Activated CD4-positive, alpha-beta memory T cell treated with anti-CD3 and anti-CD28 coated beads, Interleukin-2, amount 10 ng/mL, durations not matched to agents 7 days and 5 days (primary cell): ENCODE data around the gene GLS. TPM values are rescaled to one million over a fixed set of nuclear protein-coding genes. Genes with fewer than 3 reads are reported as not detected.
"Not testable (repeated sequence)": the region's sequence is repeated elsewhere in the genome, so short reads cannot be mapped to it uniquely, and the experiment has no call there.

ENCODE experiments used
- CTCF ChIA-PET: fragments of 350-600 bp; sonication (Branson Sonifier 250); formaldehyde crosslinking; loops from one replicate; lab custom pipeline; 2021; ENCODE audit warnings: antibody characterized with exemption, inconsistent platforms; lab: Charles Lee
- POLR2A ChIA-PET: fragments of 350-600 bp; sonication (Branson Sonifier 250); formaldehyde crosslinking; loops from one replicate; lab custom pipeline; 2021; ENCODE audit warnings: antibody characterized with exemption; lab: Charles Lee
- DNase-seq: peaks from one replicate; pipeline ENCODE4 v3.0.0-alpha.2; 2020
- H3K27ac Mint-ChIP-seq: one replicate; pipeline ENCODE4 v1.8.0; 2021; ENCODE audit warnings: mild to moderate bottlenecking, mixed read lengths
- H3K27me3 Mint-ChIP-seq: one replicate; pipeline ENCODE4 v1.8.0; 2021; ENCODE audit warnings: mixed read lengths
- H3K36me3 Mint-ChIP-seq: one replicate; pipeline ENCODE4 v1.8.0; 2021; ENCODE audit warnings: low read depth, mixed read lengths
- H3K4me1 Mint-ChIP-seq: one replicate; pipeline ENCODE4 v1.8.0; 2021; ENCODE audit warnings: mixed read lengths
- H3K4me3 Mint-ChIP-seq: one replicate; pipeline ENCODE4 v1.8.0; 2021; ENCODE audit warnings: mild to moderate bottlenecking, mixed read lengths
- H3K9me3 Mint-ChIP-seq: one replicate; pipeline ENCODE4 v1.8.0; 2021; ENCODE audit warnings: mixed read lengths
- total RNA-seq, 2 experiments: library from RNA; stranded (reverse); gene quantifications; one replicate each; pipeline ENCODE4 v1.2.3, GENCODE V29; 2021

GLS gene
- total RNA-seq, 2 experiments from 2014 or later = 146 to 150 TPM

- ChIA-PET CTCF (interaction anchor here (0.5 to 2.9 kb wide), 6 partner anchors 12 to 167 kb away, joined by 3 to 18 read pairs (median 4); no protein-coding TSS in a partner anchor), POLR2A (interaction anchor here (0.7 to 4.1 kb wide), 8 partner anchors 12 to 164 kb away, joined by 3 to 20 read pairs (median 4); partner anchors contain the start of gene GLS)
- no peak overlapping the region for H3K27ac Mint-ChIP-seq
- peaks cover 12% of the 10 kb centered on the region for H3K4me1 Mint-ChIP-seq
- no peaks in the 10 kb centered on the region for H3K27me3 Mint-ChIP-seq
- H3K4me3 Mint-ChIP-seq = no peak overlapping the region
- H3K9me3 Mint-ChIP-seq = no peaks in the 10 kb centered on the region
- H3K36me3 Mint-ChIP-seq = no peaks in the 10 kb centered on the region
- no peak for DNase-seq
These were observed 67.2 kb downstream of the GLS start for GRCh38 chr2:190947711-190948251.

- Mint-ChIP-seq H3K4me1 (peaks cover 12% of the 10 kb centered on the region), H3K9me3 (no peaks in the 10 kb centered on the region), H3K27me3 (no peaks in the 10 kb centered on the region), H3K4me3 (no peak overlapping the region), H3K27ac (no peak overlapping the region), H3K36me3 (no peaks in the 10 kb centered on the region)
- POLR2A ChIA-PET = interaction anchor here (1.1 to 4.1 kb wide), 3 partner anchors 11 to 98 kb away, joined by 3 to 20 read pairs (median 4); no protein-coding TSS in a partner anchor
- CTCF ChIA-PET = interaction anchor here (0.5 to 2.9 kb wide), 4 partner anchors 11 to 98 kb away, joined by 3 to 18 read pairs (median 4); no protein-coding TSS in a partner anchor
- no peak for DNase-seq
These were observed 68.0 kb downstream of the GLS start for GRCh38 chr2:190948671-190949070.

- peaks cover 12% of the 10 kb centered on the region for H3K4me1 Mint-ChIP-seq
These were observed 70.0 kb downstream of the GLS start for GRCh38 chr2:190950566-190950991.

GRCh38 chr2:190953257-190953656, 72.6 kb downstream of the GLS start:
- H3K4me3 Mint-ChIP-seq = no peak overlapping the region
- no peaks in the 10 kb centered on the region for H3K27me3 Mint-ChIP-seq
- no peak for DNase-seq
- H3K36me3 Mint-ChIP-seq = peaks cover 23% of the 10 kb centered on the region
- H3K9me3 Mint-ChIP-seq = peaks cover 10% of the 10 kb centered on the region
- CTCF ChIA-PET = no interaction called here
- POLR2A ChIA-PET = interaction anchor here (1.5 kb wide), 1 partner anchor 10 kb away, joined by 7 read pairs; no protein-coding TSS in a partner anchor
- H3K4me1 Mint-ChIP-seq = peaks cover 2% of the 10 kb centered on the region
- no peak overlapping the region for H3K27ac Mint-ChIP-seq

More at GRCh38 chr2:190950566-190950991, 70.0 kb downstream of the GLS start:
- no peak for DNase-seq
- Mint-ChIP-seq H3K27me3 (no peaks in the 10 kb centered on the region), H3K27ac (no peak overlapping the region), H3K36me3 (no peaks in the 10 kb centered on the region), H3K4me3 (no peak overlapping the region), H3K9me3 (no peaks in the 10 kb centered on the region)
- POLR2A ChIA-PET = interaction anchor here (1.6 kb wide), 2 partner anchors 11 to 13 kb away, joined by 4 to 6 read pairs; no protein-coding TSS in a partner anchor
- CTCF ChIA-PET = no interaction called here

GRCh38 chr2:190959911-190960788, 79.5 kb downstream of the GLS start:
- H3K36me3 Mint-ChIP-seq = peaks cover 72% of the 10 kb centered on the region
- CTCF ChIA-PET = interaction anchor here (1.3 kb wide), 1 partner anchor 12 kb away, joined by 5 read pairs; no protein-coding TSS in a partner anchor
- peaks cover 16% of the 10 kb centered on the region for H3K4me1 Mint-ChIP-seq
- POLR2A ChIA-PET = interaction anchor here (0.8 to 3.8 kb wide), 3 partner anchors 8 to 24 kb away, joined by 3 to 20 read pairs (median 3); no protein-coding TSS in a partner anchor
- peak overlapping the region; percentile 10 for H3K27ac Mint-ChIP-seq
- DNase-seq = no peak
- H3K4me3 Mint-ChIP-seq = no peak overlapping the region
- no peaks in the 10 kb centered on the region for H3K27me3 Mint-ChIP-seq
- H3K9me3 Mint-ChIP-seq = peaks cover 10% of the 10 kb centered on the region

GRCh38 chr2:190961117-190961516, 80.5 kb downstream of the GLS start:
- not testable (repeated sequence) for H3K9me3 Mint-ChIP-seq, H3K27ac Mint-ChIP-seq, H3K4me3 Mint-ChIP-seq, H3K27me3 Mint-ChIP-seq, DNase-seq
- CTCF ChIA-PET = interaction anchor here (0.6 kb wide), 1 partner anchor 76 kb away, joined by 3 read pairs; no protein-coding TSS in a partner anchor
- POLR2A ChIA-PET = interaction anchor here (1.6 to 3.8 kb wide), 2 partner anchors 14 to 23 kb away, joined by 3 to 20 read pairs; no protein-coding TSS in a partner anchor
- peaks cover 17% of the 10 kb centered on the region for H3K4me1 Mint-ChIP-seq
- H3K36me3 Mint-ChIP-seq = peaks cover 77% of the 10 kb centered on the region

GRCh38 chr2:190961918-190962487, 81.4 kb downstream of the GLS start:
- ChIA-PET CTCF (no interaction called here), POLR2A (interaction anchor here (2.0 to 3.8 kb wide), 3 partner anchors 11 to 18 kb away, joined by 7 to 20 read pairs (median 9); no protein-coding TSS in a partner anchor)
- Mint-ChIP-seq H3K4me3 (no peak overlapping the region), H3K27me3 (no peaks in the 10 kb centered on the region), H3K4me1 (peaks cover 20% of the 10 kb centered on the region), H3K9me3 (no peaks in the 10 kb centered on the region), H3K36me3 (peaks cover 77% of the 10 kb centered on the region), H3K27ac (peak overlapping the region; percentile 10)
- no peak for DNase-seq

- ChIA-PET CTCF (interaction anchor here (0.8 kb wide), 1 partner anchor 11 kb away, joined by 3 read pairs; no protein-coding TSS in a partner anchor), POLR2A (interaction anchor here (1.1 to 2.9 kb wide), 5 partner anchors 9 to 31 kb away, joined by 3 to 9 read pairs (median 7); no protein-coding TSS in a partner anchor)
- no peak overlapping the region for H3K27ac Mint-ChIP-seq
- peaks cover 73% of the 10 kb centered on the region for H3K36me3 Mint-ChIP-seq
- H3K9me3 Mint-ChIP-seq = no peaks in the 10 kb centered on the region
- no peak overlapping the region for H3K4me3 Mint-ChIP-seq
- peaks cover 20% of the 10 kb centered on the region for H3K4me1 Mint-ChIP-seq
- DNase-seq = no peak
- no peaks in the 10 kb centered on the region for H3K27me3 Mint-ChIP-seq
These were observed 82.5 kb downstream of the GLS start for GRCh38 chr2:190963088-190963487.

GRCh38 chr2:190964170-190964795, 83.7 kb downstream of the GLS start:
- Mint-ChIP-seq H3K27ac (peak overlapping the region; percentile 24), H3K4me3 (no peak overlapping the region), H3K4me1 (peaks cover 22% of the 10 kb centered on the region), H3K27me3 (no peaks in the 10 kb centered on the region), H3K9me3 (no peaks in the 10 kb centered on the region), H3K36me3 (peaks cover 79% of the 10 kb centered on the region)
- CTCF ChIA-PET = interaction anchor here (1.1 to 1.3 kb wide), 3 partner anchors 12 to 16 kb away, joined by 3 read pairs; no protein-coding TSS in a partner anchor
- no peak for DNase-seq
- POLR2A ChIA-PET = interaction anchor here (1.4 to 2.9 kb wide), 5 partner anchors 9 to 15 kb away, joined by 6 to 9 read pairs (median 7); no protein-coding TSS in a partner anchor

GRCh38 chr2:190965580-190966222, 85.1 kb downstream of the GLS start:
- Mint-ChIP-seq H3K4me1 (peaks cover 32% of the 10 kb centered on the region), H3K27me3 (no peaks in the 10 kb centered on the region), H3K36me3 (peaks cover 87% of the 10 kb centered on the region), H3K4me3 (no peak overlapping the region), H3K9me3 (no peaks in the 10 kb centered on the region), H3K27ac (no peak overlapping the region)
- no peak for DNase-seq
- POLR2A ChIA-PET = interaction anchor here (1.7 kb wide), 2 partner anchors 8 to 24 kb away, joined by 6 read pairs; no protein-coding TSS in a partner anchor
- CTCF ChIA-PET = interaction anchor here (1.0 to 1.3 kb wide), 3 partner anchors 11 to 116 kb away, joined by 3 to 4 read pairs (median 3); no protein-coding TSS in a partner anchor

GRCh38 chr2:190968522-190968921, 87.9 kb downstream of the GLS start:
- H3K4me1 Mint-ChIP-seq = peaks cover 38% of the 10 kb centered on the region
- ChIA-PET POLR2A (interaction anchor here (1.1 to 2.0 kb wide), 6 partner anchors 9 to 76 kb away, joined by 3 to 9 read pairs (median 4); no protein-coding TSS in a partner anchor), CTCF (interaction anchor here (1.9 kb wide), 1 partner anchor 185 kb away, joined by 6 read pairs; no protein-coding TSS in a partner anchor)
- H3K27ac Mint-ChIP-seq = no peak overlapping the region
- H3K27me3 Mint-ChIP-seq = no peaks in the 10 kb centered on the region
- DNase-seq = no peak
- H3K4me3 Mint-ChIP-seq = no peak overlapping the region
- no peaks in the 10 kb centered on the region for H3K9me3 Mint-ChIP-seq
- H3K36me3 Mint-ChIP-seq = peaks cover 88% of the 10 kb centered on the region
